ENCODE results near the gene ZNF133. TPM values are rescaled to one million over a fixed set of nuclear protein-coding genes. Genes with fewer than 3 reads are reported as not detected.

Gene ZNF133
- total and polyA plus RNA-seq, 2 of the 13 experiments (the other 11 are each of a cell fraction or from before 2014, with no cell fraction given) = 23.5 to 26.7 TPM

GRCh38 chr20:18289306-18289705 is 979 bp downstream of the ZNF133 start (continued):
- TF ChIP-seq ZNF501 (CRISPR knock-in tag; IDR thresholded peaks at IDR 0.05) (no peak), SP140L (CRISPR knock-in tag; IDR thresholded peaks at IDR 0.05; ENCODE audit: borderline replicate concordance) (no peak), ZZZ3 (CRISPR knock-in tag; IDR thresholded peaks at IDR 0.05; ENCODE audit: borderline replicate concordance) (no peak), POGK (CRISPR knock-in tag; conservative IDR thresholded peaks at IDR 0.05) (no peak)

- 95% methylated on average over 3 of the region's 3 CpGs for WGBS (ENCODE audit: low lambda C conversion rate)
- Histone ChIP-seq H3K27ac (ENCODE audit: extremely low read length, insufficient read depth, low read length) (no peak overlapping the region), H3K4me3 (replicated peaks in 1 of 3; ENCODE audit: insufficient read depth in 1 of 3, low read depth in 2 of 3, low read length in 3 of 3) (no peak overlapping the region), H3K36me3 (replicated peaks in 1 of 2; ENCODE audit: control insufficient read depth in 1 of 2, insufficient read depth in 2 of 2, low read length in 2 of 2) (peaks cover 0 to 18% of the 10 kb centered on the region in 2 experiments; a peak in 3 of 5 replicates), H3K9ac (ENCODE audit: insufficient read depth, low read depth, low read length) (no peak overlapping the region), H3K4me2 (ENCODE audit: low read depth, low read length) (no peak overlapping the region), H2AFZ (ENCODE audit: low read length) (no peak overlapping the region), H3K9me3 (ENCODE audit: low read length) (no peaks in the 10 kb centered on the region), H3K4me1 (ENCODE audit: insufficient read depth, low read length) (no peaks in the 10 kb centered on the region), H3K27me3 (ENCODE audit: control insufficient read depth in 1 of 2, insufficient read depth in 2 of 2, low read length in 2 of 2) (no peaks in the 10 kb centered on the region), H4K20me1 (ENCODE audit: insufficient read depth, low read length) (no peaks in the 10 kb centered on the region), H3K79me2 (ENCODE audit: insufficient read depth, low read length) (peaks cover 3% of the 10 kb centered on the region)
- ATAC-seq (no peak), FAIRE-seq (no peak), DNase-seq (ENCODE audit: low spot score) (no peak)
- intact Hi-C loops (cut with micrococcal nuclease; ENCODE audit: unreplicated experiment) (no loop called here), in situ Hi-C loops (cut with HindIII; ENCODE audit: extremely low pct_ligation_motif_present, low pct_unique_long_range_greater_than_20kb) (loop anchor here (25.0 kb wide), 1 partner anchor 787 kb away; no protein-coding TSS in a partner anchor)
- CTCF ChIA-PET (ENCODE audit: low intra/inter-chr PET ratio, low total read pairs) = no interaction called here
- BruUV-seq (replicated peaks) = no TSS peak
- TF ChIP-seq TEAD3 (CRISPR knock-in tag; optimal IDR thresholded peaks at IDR 0.05; ENCODE audit: borderline replicate concordance) (no peak), ZNF354B (CRISPR knock-in tag; IDR thresholded peaks at IDR 0.05) (no peak)
- POLR2A ChIA-PET = interaction anchor here (2.9 kb wide), 1 partner anchor 11 kb away, joined by 10 read pairs; the partner anchor contains the start of gene ZNF133
Measured at GRCh38 chr20:18299364-18299763, 11.0 kb downstream of the ZNF133 start.
